DND-41 (cell line): ENCODE measurements around the gene SUV39H2.

Experiments
- CTCF ChIP-seq: IDR thresholded peaks from 2 replicates; pipeline ENCODE4 v1.5.1; 2012; ENCODE audit warnings: borderline replicate concordance, low read length, moderate library complexity, mild to moderate bottlenecking; ENCODE audit not compliant: poor library complexity, severe bottlenecking; ENCODE audit errors: extremely low read depth
- EZH2 ChIP-seq: IDR thresholded peaks from 3 replicates; pipeline ENCODE4 v1.6.1; 2012; ENCODE audit warnings: borderline replicate concordance, low read depth, mild to moderate bottlenecking, moderate library complexity, low read length, inconsistent platforms; ENCODE audit not compliant: severe bottlenecking

GRCh38 chr10:14844948-14845347 lies 33.7 kb upstream of the SUV39H2 start:
- TF ChIP-seq CTCF = no peak
- no peak for TF ChIP-seq EZH2
